Activated T-cell treated with anti-CD3 and anti-CD28 coated beads, Interleukin-2, amount 50 U/mL, for 1 hour (primary cell): ENCODE measurements around the gene OGFRL1.
A peak's percentile ranks its signal among the peaks of the same experiment; 100 is the strongest.
"Not testable (repeated sequence)": the region's sequence is repeated elsewhere in the genome, so short reads cannot be mapped to it uniquely, and the experiment has no call there.

Source experiments
- DNase-seq: peaks from one replicate; pipeline ENCODE4 v3.0.0-alpha.2; 2020

Gene OGFRL1

DNA sequence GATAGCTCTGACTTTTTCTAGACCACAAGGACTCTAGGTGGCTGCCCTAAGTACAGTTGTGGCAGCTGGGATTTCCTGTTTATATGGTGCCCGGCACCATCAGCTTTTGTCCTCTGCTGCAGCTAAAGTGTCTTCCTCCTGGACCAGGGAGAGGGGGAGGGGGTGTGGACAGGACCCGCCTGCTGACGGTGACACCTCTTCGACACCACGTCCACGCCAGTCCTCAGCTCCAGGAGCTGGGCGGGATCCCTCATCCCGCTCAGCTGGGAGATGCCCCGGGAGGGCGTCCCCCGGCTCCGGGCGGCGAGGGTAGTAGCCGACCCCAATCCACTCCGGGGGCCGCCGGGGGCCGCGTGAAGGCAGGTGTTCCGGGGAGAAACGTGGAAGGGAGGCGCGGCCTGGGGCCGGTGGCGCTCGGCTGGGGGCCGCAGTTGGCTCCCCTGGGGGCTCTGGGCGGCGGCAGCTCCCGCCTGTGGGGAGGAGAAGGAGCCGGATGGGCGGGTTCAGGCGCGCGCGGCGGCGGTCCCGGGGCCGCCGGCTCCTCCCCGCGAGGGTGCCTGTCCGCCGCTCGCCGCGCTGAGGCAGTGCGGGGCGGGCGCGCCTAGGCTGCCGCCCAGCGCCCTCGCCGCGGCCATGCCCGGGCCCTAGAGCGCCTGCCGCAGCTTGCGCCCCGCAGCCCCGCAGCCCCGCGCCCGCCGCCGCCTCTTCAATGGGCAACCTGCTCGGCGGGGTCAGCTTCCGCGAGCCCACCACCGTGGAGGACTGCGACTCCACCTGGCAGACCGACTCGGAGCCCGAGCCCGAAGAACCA is at the start of gene OGFRL1:
TSS of gene OGFRL1 (plus strand) at position 584 of the 811 bp plus-strand sequence. CDS start at position 710, 126 bp downstream.
- peak; percentile 74 for DNase-seq

GRCh38 chr6:71239694-71240093 is 48.9 kb upstream of the OGFRL1 start:
- no peak for DNase-seq

DNA sequence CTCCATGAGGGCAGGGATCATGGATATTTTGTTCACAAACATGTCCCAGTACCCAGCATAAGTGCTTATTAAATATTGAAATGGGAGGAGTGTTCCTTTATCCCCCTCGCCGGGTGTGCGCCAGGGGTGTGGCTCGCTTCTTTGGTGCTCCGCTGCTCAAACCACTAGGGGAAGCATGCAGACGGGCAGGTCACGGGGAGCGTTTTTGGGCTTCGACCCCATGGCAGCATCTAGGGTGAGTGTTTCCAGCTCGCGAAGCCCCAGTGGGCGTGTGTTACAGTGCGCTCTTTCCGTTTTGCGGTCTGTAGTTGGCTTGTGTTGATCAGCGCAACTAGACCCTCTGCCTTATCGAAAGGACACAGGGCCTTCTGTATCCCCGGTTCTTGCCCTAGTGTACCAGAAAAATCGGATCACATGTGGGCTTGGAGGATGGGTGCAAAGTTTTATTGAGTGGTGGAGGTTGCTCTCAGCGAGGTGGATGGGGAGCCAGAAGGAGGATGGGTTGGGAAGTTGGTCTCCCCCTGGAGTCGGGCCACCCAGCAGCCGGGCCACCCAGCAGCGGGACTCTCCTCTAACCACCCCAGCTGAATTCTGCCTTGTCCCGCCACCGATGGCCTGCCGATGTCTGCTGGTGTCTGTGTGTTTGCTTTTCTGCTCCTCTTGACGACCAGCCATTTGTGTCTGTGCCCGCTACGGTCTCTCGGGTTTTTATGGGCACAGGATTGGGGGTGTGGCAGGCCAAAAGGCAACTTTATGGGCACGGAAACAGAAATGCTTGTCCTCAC is 43.2 kb upstream of the OGFRL1 start:
- no peak for DNase-seq

DNA sequence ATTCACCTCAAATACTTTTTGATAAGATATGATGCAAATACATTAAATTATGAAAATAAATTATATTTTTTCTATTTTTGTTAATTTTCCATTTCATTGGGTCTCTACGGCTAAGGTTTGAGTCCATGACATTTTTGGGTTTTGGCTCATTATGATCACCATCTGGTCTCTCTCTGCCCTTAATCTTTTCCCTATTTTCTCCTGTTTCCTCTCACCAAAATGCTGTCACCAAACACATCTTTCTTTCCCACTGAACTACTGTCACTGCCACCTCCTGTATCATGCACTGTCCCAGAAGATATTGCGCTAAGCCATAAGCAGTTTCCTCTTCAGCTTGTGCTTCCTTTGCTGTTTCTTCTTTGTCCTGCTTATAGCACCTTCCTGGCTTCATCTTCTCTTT is 42.0 kb upstream of the OGFRL1 start:
- no peak for DNase-seq

DNA sequence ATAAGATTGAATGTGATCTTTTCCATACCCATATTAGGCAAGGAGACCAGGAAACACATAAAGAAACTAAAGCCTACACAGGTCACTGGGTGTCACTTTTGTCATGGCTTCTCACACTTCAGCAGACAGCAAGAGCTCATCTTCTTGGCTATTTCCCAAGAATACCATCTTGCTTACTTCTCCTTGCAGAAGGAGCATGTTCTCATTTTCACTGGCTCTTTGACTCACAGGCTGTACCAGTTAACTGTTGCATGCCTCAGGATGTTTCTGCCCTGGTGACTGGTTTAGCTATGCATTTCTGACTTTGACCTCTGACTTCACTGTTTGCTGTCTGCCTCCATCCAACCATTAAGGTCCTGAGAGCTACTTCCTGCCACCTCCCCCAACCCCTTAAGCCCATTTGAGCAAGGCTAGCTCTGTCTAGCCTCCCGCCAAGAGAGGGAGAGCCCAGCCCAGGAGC is 40.3 kb upstream of the OGFRL1 start:
- no peak for DNase-seq

- DNase-seq = no peak
These were observed 39.6 kb upstream of the OGFRL1 start for GRCh38 chr6:71248878-71249544.

- no peak for DNase-seq
These were observed 38.5 kb upstream of the OGFRL1 start for GRCh38 chr6:71250099-71250602.

- DNase-seq = no peak
These were observed 36.2 kb upstream of the OGFRL1 start for GRCh38 chr6:71252410-71252809.

GRCh38 chr6:71252960-71253359 is 35.7 kb upstream of the OGFRL1 start:
- no peak for DNase-seq

GRCh38 chr6:71254323-71254722 is 34.3 kb upstream of the OGFRL1 start:
- DNase-seq = no peak

DNA sequence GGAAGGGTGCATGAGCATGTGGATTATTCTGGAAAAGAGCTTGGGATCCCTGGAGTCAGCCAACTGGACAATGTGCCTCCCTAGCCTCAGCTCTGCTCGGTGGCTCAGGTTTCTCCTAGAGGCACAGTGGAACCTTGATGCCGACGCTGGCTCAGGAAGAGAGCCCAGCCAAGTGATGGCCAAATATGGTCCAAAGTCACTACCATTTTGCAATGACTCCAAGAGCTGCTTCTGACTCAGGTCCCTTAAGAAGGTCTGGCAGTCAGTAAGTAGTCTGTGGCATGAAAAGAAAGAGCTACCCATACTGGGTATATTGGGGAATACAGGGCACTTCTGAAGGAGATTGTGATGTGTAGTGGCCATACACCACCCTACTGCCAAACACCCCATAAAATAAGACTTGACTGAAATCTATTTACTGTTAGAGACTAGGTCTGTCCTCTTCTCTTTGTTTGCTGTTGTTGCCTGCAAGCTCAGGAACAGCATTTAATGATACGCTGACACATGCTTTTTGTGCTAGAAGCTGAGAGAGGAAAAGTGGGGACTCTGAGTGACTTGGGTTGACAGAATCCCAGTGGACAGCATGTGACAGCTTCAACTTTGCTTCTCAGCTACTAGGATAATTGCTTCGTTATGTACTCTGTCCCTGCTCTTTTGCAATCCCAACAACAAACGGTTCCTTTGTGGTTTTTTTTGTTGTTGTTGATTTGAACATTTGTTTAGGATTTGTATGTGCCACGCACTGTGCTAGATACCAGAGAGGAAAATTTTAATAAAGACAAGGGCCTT is 30.3 kb upstream of the OGFRL1 start:
- no peak for DNase-seq

- DNase-seq = no peak
These were observed 28.6 kb upstream of the OGFRL1 start for GRCh38 chr6:71259888-71260604.

GRCh38 chr6:71262914-71263313 is 25.7 kb upstream of the OGFRL1 start:
- no peak for DNase-seq

DNA sequence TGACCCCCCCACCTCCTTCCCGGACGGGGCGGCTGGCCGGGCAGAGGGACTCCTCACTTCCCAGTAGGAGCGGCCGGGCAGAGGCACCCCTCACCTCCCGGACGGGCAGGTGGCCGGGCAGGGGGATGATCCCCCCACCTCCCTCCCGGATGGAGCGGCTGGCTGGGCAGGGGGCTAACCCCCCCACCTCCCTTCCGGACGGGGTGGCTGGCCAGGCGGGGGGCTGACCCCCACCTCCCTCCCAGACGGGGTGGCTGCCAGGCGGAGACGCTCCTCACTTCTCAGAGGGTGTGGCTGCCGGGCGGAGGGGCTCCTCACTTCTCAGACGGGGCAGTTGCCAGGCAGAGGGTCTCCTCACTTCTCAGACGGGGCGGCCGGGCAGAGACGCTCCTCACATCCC is 22.2 kb upstream of the OGFRL1 start:
- not testable (repeated sequence) for DNase-seq

DNA sequence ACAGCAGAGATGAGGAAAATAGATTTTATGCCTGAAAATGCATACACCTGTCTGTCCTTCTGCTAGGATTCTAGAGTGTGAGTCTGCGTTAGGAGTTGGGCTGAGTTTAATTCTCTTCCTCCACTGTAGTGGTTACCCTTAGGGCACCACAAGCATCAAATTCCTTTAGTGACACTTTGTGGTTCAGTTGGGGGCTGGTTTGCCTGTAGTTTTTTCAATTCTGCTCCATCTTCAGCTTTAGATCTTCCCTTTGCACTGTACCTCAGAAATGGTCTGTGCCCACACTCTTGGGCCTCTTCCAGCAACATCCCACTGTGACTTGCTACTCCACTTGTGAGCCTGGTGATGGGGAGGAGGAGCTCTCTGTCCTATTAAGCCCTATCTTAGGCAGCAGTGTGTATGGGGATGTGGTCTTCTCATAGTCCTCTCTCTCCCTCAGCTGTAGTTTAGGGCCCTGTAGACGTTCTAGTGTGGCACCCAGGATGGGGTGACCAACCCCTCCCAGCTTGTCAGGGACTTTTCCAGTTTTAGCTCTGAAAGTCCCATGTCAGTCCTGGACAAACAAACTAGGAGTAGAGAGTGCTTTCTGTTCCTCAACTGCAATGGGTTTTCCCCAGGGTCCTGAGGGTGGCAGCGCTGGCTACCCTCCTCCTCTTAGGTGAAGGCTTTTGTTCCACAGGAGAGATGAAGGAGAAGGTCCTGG is 19.7 kb upstream of the OGFRL1 start:
- no peak for DNase-seq

DNA sequence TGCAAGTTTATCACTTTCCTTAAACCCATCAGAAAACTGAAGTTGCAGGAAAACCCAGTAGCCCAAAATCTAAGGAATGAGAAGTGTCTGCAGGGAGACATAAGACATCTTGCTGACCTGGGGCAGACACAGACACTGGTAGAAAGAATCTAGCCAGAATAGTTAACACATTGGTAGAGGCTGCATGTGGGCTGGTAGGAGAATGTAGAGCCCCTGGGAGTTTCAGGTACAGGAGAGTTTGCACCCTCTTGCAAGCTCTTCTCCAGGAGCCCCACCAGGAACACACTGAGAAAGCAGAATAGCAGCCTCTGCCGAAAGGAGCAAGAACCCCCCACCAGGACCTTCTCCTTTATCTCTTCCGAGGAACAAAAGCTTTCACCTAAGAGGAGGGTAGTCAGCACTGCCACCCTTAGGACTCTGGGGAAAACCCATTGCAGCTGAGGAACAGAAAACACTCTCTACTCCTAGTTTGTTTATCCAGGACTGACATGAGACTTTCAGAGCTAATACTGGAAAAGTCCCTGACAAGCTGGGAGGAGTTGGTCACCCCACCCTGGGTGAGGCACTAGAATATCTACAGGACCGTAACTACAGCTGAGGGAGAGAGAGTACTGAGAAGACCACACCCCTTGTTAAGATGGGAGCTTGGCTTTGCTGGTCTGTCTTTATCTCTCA is 10.5 kb upstream of the OGFRL1 start:
- no peak for DNase-seq

DNA sequence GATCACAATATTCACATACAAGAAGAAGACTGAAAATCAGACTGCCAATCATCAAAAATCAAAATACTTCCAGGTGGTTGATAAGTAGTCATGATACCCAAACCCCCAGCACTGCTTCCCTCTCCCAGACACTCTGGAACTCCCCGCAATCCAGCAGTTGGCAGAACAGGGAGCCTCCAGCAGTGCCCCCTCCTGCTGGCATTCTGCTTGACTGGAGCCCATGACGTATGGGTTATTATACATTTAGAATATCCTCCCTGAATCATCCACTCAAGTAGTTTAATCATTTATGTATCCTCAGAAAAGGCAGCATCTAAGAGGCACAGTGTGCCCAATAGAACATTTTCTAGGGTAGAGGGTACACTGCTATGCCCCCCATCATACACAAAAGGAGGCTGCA is 9.3 kb upstream of the OGFRL1 start:
- DNase-seq = no peak

GRCh38 chr6:71279740-71280139 is 8.9 kb upstream of the OGFRL1 start:
- no peak for DNase-seq

DNA sequence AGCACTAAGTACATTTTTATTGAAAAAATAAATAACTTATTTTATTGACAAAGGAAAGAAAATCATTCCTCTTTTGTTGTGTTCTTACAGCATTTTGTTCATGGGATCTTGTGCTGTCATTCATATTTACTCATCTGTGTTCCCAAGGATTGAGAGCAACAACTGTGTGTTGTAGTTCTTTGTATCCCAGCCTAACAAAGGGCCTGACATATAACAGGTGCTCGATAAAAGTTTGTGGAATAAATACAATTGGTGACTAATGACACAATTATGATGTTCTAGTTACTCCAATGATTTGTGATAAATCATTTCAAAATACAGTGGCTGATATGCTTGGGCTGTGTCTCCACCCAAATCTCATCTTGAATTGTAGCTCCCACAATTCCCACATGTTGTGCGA is 7.9 kb upstream of the OGFRL1 start:
- DNase-seq = no peak

DNA sequence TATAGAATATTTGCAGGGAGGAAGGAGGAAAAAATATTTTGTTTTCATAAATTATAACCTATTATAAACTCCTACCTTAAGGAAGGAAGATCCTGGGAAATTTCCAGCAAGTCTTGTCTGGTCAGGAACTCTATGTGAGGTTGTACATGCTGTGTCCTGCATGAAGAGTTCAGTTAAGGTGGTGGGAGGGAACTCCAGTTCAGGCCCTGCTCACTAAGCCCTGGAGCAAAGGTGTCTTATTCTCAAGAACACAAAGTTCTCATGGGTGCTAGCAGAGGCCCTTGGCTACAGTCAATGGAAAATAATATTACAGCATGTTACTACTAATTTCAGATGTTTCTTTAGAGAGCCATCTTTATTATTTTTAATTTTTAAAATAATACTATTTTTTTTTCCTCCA is 3.8 kb upstream of the OGFRL1 start:
- DNase-seq = no peak

GRCh38 chr6:71287038-71287437 is 1.6 kb upstream of the OGFRL1 start:
- DNase-seq = no peak
